HepG2 (cell line): ENCODE results near the gene TCF7L2. TPM values are rescaled to one million over a fixed set of nuclear protein-coding genes. Genes with fewer than 3 reads are reported as not detected.
A peak's percentile ranks its signal among the peaks of the same experiment; 100 is the strongest.

Experiments used
- CENPT ChIP-seq: sonication (generic); formaldehyde crosslinking; IDR thresholded peaks from 2 replicates; pipeline ENCODE4 v1.8.0; 2022; ENCODE audit warnings: low read depth, mild to moderate bottlenecking, moderate library complexity, missing genetic modification reagents
- E2F2 ChIP-seq: sonication (generic); formaldehyde crosslinking; IDR thresholded peaks from 2 replicates; pipeline ENCODE4 v1.4.0; 2020; ENCODE audit warnings: missing genetic modification reagents, borderline replicate concordance
- FOSL1 ChIP-seq: sonication (generic); formaldehyde crosslinking; IDR thresholded peaks from 2 replicates; pipeline ENCODE4 v1.9.0; 2021; ENCODE audit warnings: missing genetic modification reagents, borderline replicate concordance
- JUN ChIP-seq: sonication (generic); formaldehyde crosslinking; IDR thresholded peaks from 2 replicates; pipeline ENCODE4 v1.4.0; 2020; ENCODE audit warnings: mild to moderate bottlenecking, missing genetic modification reagents
- MAF1 ChIP-seq: sonication (generic); formaldehyde crosslinking; IDR thresholded peaks from 2 replicates; pipeline ENCODE4 v1.5.0; 2020; ENCODE audit warnings: missing genetic modification reagents, borderline replicate concordance
- NCOA2 ChIP-seq: sonication (generic); formaldehyde crosslinking; IDR thresholded peaks from 2 replicates; pipeline ENCODE4 v1.8.0; 2022; ENCODE audit warnings: inconsistent platforms
- SIN3B ChIP-seq: fragments of 150-350 bp; IDR thresholded peaks from 2 replicates; pipeline ENCODE4 v1.6.1; 2014; ENCODE audit warnings: low read length
- SKI ChIP-seq: fragments of 450-650 bp; IDR thresholded peaks from one replicate; pipeline ENCODE4 v1.6.1; 2018; ENCODE audit warnings: mild to moderate bottlenecking; ENCODE audit not compliant: partially characterized antibody
- TBX3 ChIP-seq: fragments of 450-650 bp; IDR thresholded peaks from 2 replicates; pipeline ENCODE4 v1.6.1; 2017; ENCODE audit warnings: antibody characterized with exemption, mild to moderate bottlenecking, inconsistent platforms, borderline replicate concordance
- ZBTB1 ChIP-seq: sonication (generic); formaldehyde crosslinking; IDR thresholded peaks from 2 replicates; pipeline ENCODE4 v1.4.0; 2020; ENCODE audit warnings: missing genetic modification reagents, borderline replicate concordance
- ZNF512B ChIP-seq: sonication (generic); formaldehyde crosslinking; IDR thresholded peaks from 2 replicates; pipeline ENCODE4 v1.5.1; 2020; ENCODE audit warnings: missing genetic modification reagents, mild to moderate bottlenecking, borderline replicate concordance
- ZNF780A ChIP-seq: sonication (generic); formaldehyde crosslinking; IDR thresholded peaks from 2 replicates; pipeline ENCODE4 v1.8.0; 2022; ENCODE audit warnings: mild to moderate bottlenecking, missing genetic modification reagents, moderate library complexity
- polyA plus RNA-seq, 8 experiments: library from polyadenylated mRNA; depleted of rRNA in 3 of 8; stranded (reverse) in 7 of 8; unstranded in 1 of 8; fragments of >200 nt; fragmentation: Illumina TruSeq in 4 of 8; extraction: Trizol in 4 of 8; gene quantifications; 2 replicates each; pipeline versions ENCODE4 v1.2.1 to v1.2.3, GENCODE V29; 2011 to 2016; ENCODE audit warnings: low read depth in 4 of 8, missing spikeins in 1 of 8, mixed read lengths in 1 of 8; ENCODE audit not compliant: insufficient read depth in 1 of 8
- total RNA-seq, 5 experiments: library from RNA; depleted of rRNA; stranded (reverse); fragments of >200 nt; fragmentation: Illumina TruSeq; extraction: Trizol; gene quantifications; 2 replicates each; pipeline ENCODE4 v1.2.3, GENCODE V29; 2016; ENCODE audit warnings: low read depth in 1 of 5
- TF ChIP-seq, protein P1 (sequence below): sonication (generic); formaldehyde crosslinking; IDR thresholded peaks from 2 replicates; pipeline ENCODE4 v1.4.0; 2020; ENCODE audit warnings: mild to moderate bottlenecking, missing genetic modification reagents
- TF ChIP-seq, protein P2 (sequence below): sonication (generic); formaldehyde crosslinking; IDR thresholded peaks from 2 replicates; pipeline ENCODE4 v1.8.0; 2022; ENCODE audit warnings: mild to moderate bottlenecking, missing genetic modification reagents

TCF7L2 gene
- total and polyA plus RNA-seq, 2 of the 13 experiments (the other 11 are each of a cell fraction or from before 2014, with no cell fraction given), result 3.9 to 13.7 TPM

DNA sequence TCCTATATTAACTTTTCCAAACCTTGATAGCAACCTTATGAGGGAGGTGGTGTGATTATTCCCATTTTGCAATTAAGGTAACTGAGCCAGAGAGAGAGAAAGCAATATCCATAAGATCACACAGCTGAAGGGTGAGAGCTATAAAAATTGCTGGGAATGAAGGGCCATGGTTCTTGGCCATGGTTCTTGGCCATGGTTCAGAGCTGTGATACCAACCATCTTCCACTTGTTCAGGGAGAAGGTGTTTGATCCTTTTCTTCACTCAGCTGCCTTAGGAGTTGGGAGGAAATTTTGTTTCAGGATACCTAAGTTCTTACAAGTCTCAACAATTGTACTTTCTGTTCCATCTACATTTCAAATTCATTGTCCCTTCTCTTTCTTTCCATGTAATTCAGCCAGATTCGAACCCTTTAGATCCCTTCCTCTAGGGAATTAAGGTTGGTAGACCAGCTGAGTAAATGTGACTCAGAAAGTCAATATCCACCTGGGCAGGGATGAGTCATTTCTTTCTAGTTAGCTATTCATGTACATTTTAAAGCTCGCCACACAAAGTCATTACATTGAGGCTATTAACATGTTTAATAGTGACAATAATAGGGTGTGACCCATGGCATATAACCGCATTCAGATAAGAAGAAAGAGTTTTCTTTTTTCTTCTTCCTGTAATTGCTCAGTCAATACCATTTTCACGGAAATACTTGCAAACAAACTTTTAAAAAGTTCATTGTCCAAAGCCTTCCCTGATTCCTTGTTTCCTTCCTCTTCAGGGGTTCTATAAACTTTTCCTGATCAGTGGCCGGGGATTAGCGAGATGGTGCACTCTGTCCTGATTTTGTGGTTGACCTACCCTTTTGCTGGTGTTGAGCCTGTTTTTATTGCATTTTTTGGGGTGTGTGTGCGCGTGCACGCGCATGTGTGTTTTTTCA is 143.4 kb downstream of the TCF7L2 start (continued):
- TF ChIP-seq, protein P1, sequence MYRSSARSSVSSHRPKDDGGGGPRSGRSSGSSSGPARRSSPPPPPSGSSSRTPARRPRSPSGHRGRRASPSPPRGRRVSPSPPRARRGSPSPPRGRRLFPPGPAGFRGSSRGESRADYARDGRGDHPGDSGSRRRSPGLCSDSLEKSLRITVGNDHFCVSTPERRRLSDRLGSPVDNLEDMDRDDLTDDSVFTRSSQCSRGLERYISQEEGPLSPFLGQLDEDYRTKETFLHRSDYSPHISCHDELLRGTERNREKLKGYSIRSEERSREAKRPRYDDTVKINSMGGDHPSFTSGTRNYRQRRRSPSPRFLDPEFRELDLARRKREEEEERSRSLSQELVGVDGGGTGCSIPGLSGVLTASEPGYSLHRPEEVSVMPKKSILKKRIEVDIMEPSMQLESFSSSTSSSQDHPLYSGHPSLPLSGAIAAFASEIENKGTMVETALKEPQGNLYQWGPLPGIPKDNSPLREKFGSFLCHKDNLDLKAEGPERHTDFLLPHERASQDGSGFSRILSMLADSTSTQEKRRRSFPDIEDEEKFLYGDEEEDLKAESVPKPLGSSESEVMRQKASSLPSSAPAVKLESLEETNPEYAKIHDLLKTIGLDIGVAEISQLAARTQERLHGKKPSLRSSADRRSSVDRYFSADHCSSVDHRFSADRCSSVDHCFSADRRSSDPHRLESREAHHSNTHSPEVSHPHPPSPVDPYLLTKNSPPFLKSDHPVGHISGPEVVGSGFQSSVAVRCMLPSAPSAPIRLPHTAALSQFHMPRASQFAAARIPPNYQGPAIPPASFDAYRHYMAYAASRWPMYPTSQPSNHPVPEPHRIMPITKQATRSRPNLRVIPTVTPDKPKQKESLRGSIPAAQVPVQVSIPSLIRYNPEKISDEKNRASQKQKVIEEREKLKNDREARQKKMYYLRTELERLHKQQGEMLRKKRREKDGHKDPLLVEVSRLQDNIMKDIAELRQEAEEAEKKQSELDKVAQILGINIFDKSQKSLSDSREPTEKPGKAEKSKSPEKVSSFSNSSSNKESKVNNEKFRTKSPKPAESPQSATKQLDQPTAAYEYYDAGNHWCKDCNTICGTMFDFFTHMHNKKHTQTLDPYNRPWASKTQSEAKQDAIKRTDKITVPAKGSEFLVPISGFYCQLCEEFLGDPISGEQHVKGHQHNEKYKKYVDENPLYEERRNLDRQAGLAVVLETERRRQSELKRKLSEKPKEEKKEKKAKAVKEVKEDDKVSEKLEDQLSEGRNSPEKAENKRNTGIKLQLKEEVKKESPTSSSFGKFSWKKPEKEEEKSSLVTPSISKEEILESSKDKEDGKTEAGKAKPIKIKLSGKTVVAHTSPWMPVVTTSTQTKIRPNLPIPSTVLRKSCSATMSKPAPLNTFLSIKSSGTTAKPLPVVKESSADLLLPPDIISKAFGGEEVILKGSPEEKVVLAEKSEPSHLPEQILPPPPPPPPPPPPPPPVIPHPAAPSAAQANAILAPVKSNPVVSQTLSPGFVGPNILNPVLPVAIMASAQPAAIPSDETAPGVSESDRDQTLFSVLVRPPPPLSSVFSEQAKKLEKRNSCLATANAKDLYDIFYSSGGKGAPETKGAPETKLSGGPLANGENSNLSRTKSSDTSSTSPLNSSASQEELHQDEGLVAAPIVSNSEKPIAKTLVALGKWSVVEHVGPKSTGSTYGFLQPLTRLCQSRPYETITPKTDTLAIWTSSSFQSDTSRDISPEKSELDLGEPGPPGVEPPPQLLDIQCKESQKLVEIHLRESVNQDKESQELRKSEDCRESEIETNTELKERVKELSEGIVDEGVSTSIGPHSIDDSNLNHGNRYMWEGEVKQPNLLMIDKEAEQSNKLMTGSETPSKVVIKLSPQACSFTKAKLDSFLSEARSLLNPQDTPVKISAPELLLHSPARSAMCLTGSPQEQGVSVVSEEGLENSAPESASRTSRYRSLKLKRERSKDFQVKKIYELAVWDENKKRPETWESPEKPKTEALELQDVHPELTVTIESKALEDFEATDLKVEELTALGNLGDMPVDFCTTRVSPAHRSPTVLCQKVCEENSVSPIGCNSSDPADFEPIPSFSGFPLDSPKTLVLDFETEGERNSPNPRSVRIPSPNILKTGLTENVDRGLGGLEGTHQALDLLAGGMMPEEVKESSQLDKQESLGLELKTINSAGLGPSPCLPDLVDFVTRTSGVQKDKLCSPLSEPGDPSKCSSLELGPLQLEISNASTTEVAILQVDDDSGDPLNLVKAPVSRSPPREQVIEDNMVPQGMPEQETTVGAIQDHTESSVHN, result no peak
- TF ChIP-seq JUN (CRISPR knock-in tag) (peak; percentile 96), NCOA2 (CRISPR knock-in tag) (peak; percentile 90), TBX3 (peak; percentile 95), CENPT (CRISPR knock-in tag) (no peak), FOSL1 (CRISPR knock-in tag) (peak; percentile 98), ZNF512B (CRISPR knock-in tag) (no peak), ZBTB1 (CRISPR knock-in tag) (no peak), E2F2 (CRISPR knock-in tag) (no peak), ZNF780A (CRISPR knock-in tag) (0 out of 2 replicates have a peak, but pooled peaks have one; percentile 20), SKI (no peak), SIN3B (no peak), MAF1 (CRISPR knock-in tag) (no peak)
- TF ChIP-seq, protein P2, sequence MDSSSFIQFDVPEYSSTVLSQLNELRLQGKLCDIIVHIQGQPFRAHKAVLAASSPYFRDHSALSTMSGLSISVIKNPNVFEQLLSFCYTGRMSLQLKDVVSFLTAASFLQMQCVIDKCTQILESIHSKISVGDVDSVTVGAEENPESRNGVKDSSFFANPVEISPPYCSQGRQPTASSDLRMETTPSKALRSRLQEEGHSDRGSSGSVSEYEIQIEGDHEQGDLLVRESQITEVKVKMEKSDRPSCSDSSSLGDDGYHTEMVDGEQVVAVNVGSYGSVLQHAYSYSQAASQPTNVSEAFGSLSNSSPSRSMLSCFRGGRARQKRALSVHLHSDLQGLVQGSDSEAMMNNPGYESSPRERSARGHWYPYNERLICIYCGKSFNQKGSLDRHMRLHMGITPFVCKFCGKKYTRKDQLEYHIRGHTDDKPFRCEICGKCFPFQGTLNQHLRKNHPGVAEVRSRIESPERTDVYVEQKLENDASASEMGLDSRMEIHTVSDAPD (CRISPR knock-in tag), result no peak
